Adrenal gland (tissue), 12 donors: Measurements from ENCODE around the gene MMP17. TPM values are rescaled to one million over a fixed set of nuclear protein-coding genes. Genes with fewer than 3 reads are reported as not detected.

Experiments
- DNase-seq, 7 donors: peaks; one replicate each; pipeline ENCODE4 v3.0.0-alpha.2; 2019 to 2020
- H3K27ac ChIP-seq, 5 donors: fragments of 200-600 bp; sonication (generic) in 4 of 5; 1 replicate in 3 of 5; 2 replicates in 2 of 5; pipeline versions ENCODE4 v1.5.1 to v1.8.0; 2016 to 2020; ENCODE audit warnings: mild to moderate bottlenecking in 1 of 5
- H3K27me3 ChIP-seq: fragments of 200-600 bp; 2 replicates; pipeline ENCODE4 v1.8.0; 2021
- H3K36me3 ChIP-seq, 2 donors: fragments of 200-600 bp; replicated peaks in 1 of 2; 1 replicate in 1 of 2; 2 replicates in 1 of 2; pipeline versions ENCODE4 v1.5.1 to v1.8.0; 2018 to 2022
- H3K4me1 ChIP-seq, 2 donors: fragments of 200-600 bp; replicated peaks in 1 of 2; 1 replicate in 1 of 2; 2 replicates in 1 of 2; pipeline versions ENCODE4 v1.5.1 to v1.8.0; 2018 to 2021
- H3K4me3 ChIP-seq, 4 donors: fragments of 200-600 bp; sonication (generic) in 3 of 4; one replicate each; pipeline ENCODE4 v1.5.1; 2016 to 2018
- H3K9me3 ChIP-seq, 3 donors: fragments of 200-600 bp; sonication (generic) in 1 of 3; replicated peaks in 1 of 3; 1 replicate in 2 of 3; 2 replicates in 1 of 3; pipeline versions ENCODE4 v1.5.1 to v1.8.0; 2016 to 2021
- POLR2A ChIP-seq, 2 donors: fragments of 450-650 bp; IDR thresholded peaks; one replicate each; pipeline ENCODE4 v1.6.1; 2017; ENCODE audit warnings: antibody characterized with exemption in 2 of 2, mild to moderate bottlenecking in 2 of 2, moderate library complexity in 1 of 2
- WGBS, 4 donors: extraction: QIAGEN DNeasy Blood & Tissue Kit in 2 of 4; methylation state at CpG; one replicate each; pipeline versions ENCODE4 v1.1.5 to v1.1.7; 2013 to 2017; 5-methylcytosine and 5-hydroxymethylcytosine counted together
- intact Hi-C, 2 donors: fragments of 100-400 bp; cut with DNase I; formaldehyde crosslinking; loops; one replicate each; pipeline versions ENCODE4 v1.14.1 to v1.15.0; 2022 to 2023
- polyA plus RNA-seq, 3 donors: library from polyadenylated mRNA; stranded (reverse); fragments of 200-250 nt in 2 of 3; fragments of 350-450 nt in 1 of 3; fragmentation: Illumina TruSeq in 1 of 3; extraction: RNeasy Lipid Tissue Mini Kit (QIAGEN cat#74804) in 1 of 3; gene quantifications; one replicate each; pipeline ENCODE4 v1.2.3, GENCODE V29; 2013 to 2014
- total RNA-seq, 9 donors: library from RNA; depleted of rRNA in 4 of 9; stranded (reverse); fragments of >200 nt in 4 of 9; fragments of 120-200 nt in 1 of 9; fragmentation: NEBNext Ultra II Directional in 1 of 9; extraction: Animal tissue kit (Norgen Biotek cat#: 25700) in 1 of 9; gene quantifications; one replicate each; pipeline versions ENCODE4 v1.1.0 to v1.2.4, GENCODE V29; 2013 to 2023
- TF ChIP-seq, protein P1 (sequence below), 6 experiments: fragments of 450-650 bp in 4 of 6; fragments of 200-600 bp in 2 of 6; sonication (generic) in 1 of 6; IDR thresholded peaks; 1 replicate in 5 of 6; 2 replicates in 1 of 6; pipeline versions ENCODE4 v1.5.1 to v1.8.0; 2016 to 2021; ENCODE audit warnings: antibody characterized with exemption in 6 of 6, mild to moderate bottlenecking in 2 of 6, moderate library complexity in 1 of 6
- donor health status: healthy with polysubstance abuse.
- donor health status: Bipolar disorder and iron deficiency.
- donor health status: DM: yes; HTN: yes; CAD: no.
- donor health status: DM: no; HTN: no; CAD: no.
- donor health status: DM: no; HTN: no; CAD: no.
- donor health status: DM: yes; HTN: yes; CAD: no.

The MMP17 gene
- total and polyA plus RNA-seq, 12 donors = 0.32 to 16.5 (median 1.1) TPM; not detected in 1

DNA sequence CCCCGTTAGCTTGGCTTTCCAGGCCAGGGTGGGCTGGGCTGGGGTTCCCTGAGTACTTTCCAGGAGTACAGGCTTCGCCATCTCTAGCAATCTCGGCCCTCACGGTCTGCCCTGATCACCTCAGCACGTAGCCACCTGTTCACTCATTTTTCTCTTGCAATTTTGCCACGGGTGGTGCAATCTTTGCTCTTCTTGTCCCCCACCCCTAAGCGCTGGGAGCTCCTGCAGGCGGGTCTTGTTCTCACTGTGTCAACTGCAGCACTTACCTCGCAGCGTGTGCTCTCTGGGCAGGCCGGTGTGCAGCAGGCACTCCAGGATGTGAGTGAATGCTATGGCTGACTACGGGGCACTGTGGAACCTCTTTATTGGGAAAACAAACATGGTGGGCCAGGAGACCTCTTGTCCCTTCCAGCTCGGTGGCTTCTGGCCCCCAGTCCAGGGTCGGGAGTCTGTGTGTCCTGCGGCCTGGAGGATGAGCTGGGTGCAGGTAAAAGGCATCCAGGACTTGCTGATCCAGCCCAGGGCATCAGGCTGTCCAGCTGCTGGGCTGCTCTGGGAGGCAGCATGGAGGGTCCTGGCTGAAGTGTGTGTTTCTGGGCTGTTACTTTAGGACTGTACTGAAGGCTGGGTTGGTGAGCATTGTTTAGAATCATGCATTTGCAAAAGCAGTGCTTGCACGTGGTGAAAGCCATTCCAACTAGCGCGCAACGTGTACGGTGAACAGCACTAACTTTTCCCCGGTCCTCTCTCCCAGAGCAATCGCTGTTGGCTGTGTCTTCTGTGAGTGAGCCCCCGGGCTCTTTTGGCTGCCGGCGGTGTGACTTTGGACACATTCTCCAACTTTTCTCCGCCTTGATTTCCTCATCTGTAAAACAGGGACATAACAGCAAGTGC lies 64.8 kb downstream of the MMP17 start:
- peak in 1 of 7 donors; percentile 13 for DNase-seq
- no peak overlapping the region for H3K27ac ChIP-seq
- intact Hi-C loops = no loop called here

GRCh38 chr12:131893605-131894312 lies 65.6 kb downstream of the MMP17 start:
- intact Hi-C loops = no loop called here
- Histone ChIP-seq H3K4me1 (peaks cover 20 to 21% of the 10 kb centered on the region in 2 donors), H3K27ac (peak overlapping the region in 2 of 5 donors; percentile 63 to 93), H3K27me3 (no peaks in the 10 kb centered on the region), H3K4me3 (peak overlapping the region in 1 of 4 donors; percentile 28), H3K36me3 (no peaks in the 10 kb centered on the region), H3K9me3 (no peaks in the 10 kb centered on the region)
- TF ChIP-seq, protein P1, sequence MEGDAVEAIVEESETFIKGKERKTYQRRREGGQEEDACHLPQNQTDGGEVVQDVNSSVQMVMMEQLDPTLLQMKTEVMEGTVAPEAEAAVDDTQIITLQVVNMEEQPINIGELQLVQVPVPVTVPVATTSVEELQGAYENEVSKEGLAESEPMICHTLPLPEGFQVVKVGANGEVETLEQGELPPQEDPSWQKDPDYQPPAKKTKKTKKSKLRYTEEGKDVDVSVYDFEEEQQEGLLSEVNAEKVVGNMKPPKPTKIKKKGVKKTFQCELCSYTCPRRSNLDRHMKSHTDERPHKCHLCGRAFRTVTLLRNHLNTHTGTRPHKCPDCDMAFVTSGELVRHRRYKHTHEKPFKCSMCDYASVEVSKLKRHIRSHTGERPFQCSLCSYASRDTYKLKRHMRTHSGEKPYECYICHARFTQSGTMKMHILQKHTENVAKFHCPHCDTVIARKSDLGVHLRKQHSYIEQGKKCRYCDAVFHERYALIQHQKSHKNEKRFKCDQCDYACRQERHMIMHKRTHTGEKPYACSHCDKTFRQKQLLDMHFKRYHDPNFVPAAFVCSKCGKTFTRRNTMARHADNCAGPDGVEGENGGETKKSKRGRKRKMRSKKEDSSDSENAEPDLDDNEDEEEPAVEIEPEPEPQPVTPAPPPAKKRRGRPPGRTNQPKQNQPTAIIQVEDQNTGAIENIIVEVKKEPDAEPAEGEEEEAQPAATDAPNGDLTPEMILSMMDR (IDR thresholded peaks at IDR 0.05) = no peak
- no peak for TF ChIP-seq POLR2A (IDR thresholded peaks at IDR 0.05)
- 40 to 52% (median 46%) methylated on average over 15 to 19 of the region's 19 CpGs for whole genome bisulfite sequencing, 4 donors
- no peak for DNase-seq

More for the DNA sequence above, 64.8 kb downstream of the MMP17 start:
- 81 to 86% (median 83%) methylated on average over 22 to 26 of the region's 26 CpGs for WGBS, 4 donors
- no peak for TF ChIP-seq POLR2A (IDR thresholded peaks at IDR 0.05)
- TF ChIP-seq, protein P1 (IDR thresholded peaks at IDR 0.05) = no peak
- no peaks in the 10 kb centered on the region for H3K9me3 ChIP-seq
- no peaks in the 10 kb centered on the region for H3K36me3 ChIP-seq
- no peak overlapping the region for H3K4me3 ChIP-seq
- H3K27me3 ChIP-seq = no peaks in the 10 kb centered on the region
- H3K4me1 ChIP-seq = peaks cover 19 to 21% of the 10 kb centered on the region in 2 donors

DNA sequence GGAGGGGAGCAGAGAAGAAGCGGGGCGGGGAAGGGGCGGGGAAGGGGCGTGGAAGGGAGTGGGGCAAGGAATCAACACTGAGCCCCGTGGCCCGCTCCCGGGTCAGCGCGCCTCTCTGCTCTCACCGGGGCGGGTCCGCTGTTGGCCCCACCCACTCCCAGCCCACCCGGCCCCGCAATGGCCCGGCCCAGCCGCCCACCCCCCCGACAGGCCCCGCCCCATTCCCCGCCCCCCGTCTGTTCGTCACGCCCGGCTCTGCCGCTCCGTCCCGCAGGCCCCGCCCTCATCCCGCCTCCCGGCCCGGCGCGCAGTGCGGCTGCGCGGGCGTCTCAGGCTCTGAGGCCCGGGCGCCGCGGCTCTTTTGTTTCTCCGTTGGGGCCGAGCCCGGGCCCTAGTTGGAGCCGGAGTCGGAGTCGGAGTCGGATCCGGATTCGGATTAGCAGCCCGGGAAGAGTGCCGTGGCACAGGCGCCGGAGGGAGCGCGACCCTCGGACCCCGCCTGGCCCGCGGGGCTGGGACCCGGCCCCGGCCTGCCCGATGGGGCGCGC lies 66.2 kb downstream of the MMP17 start, which contains the start of gene ULK1:
TSS of gene ULK1 (plus strand) at position 310 of the 548 bp plus-strand sequence. CDS start 380 bp downstream, outside the sequence.
- peaks cover 0 to 4% of the 10 kb centered on the region in 2 donors for H3K36me3 ChIP-seq
- intact Hi-C loops = no loop called here
- TF ChIP-seq, protein P1 (IDR thresholded peaks at IDR 0.05) = no peak
- peak; percentile 91 to 96 for TF ChIP-seq POLR2A (IDR thresholded peaks at IDR 0.05)
- no peaks in the 10 kb centered on the region for H3K9me3 ChIP-seq
- 0 to 1% (median 0%) methylated on average over 9 to 62 of the region's 64 CpGs for WGBS, 4 donors
- DNase-seq = peak; percentile 89 to 96 (median 94)
- H3K27me3 ChIP-seq = no peaks in the 10 kb centered on the region
- peak within 1 kb of the TSS in 3 of 4 donors; percentile 60 to 91 (median 83) for H3K4me3 ChIP-seq
- H3K27ac ChIP-seq = peak within 1 kb of the TSS; percentile 93 to 98 (median 97)
- peaks cover 20 to 21% of the 10 kb centered on the region in 2 donors for H3K4me1 ChIP-seq
